Tibial artery (tissue), 4 donors: Measurements from ENCODE around the gene ZNF805.

Source experiments
- DNase-seq, 2 donors: peaks; one replicate each; pipeline ENCODE4 v3.0.0-alpha.2; 2019
- H3K27ac ChIP-seq, 2 donors: fragments of 200-600 bp; sonication (generic) in 1 of 2; 1 replicate in 1 of 2; 2 replicates in 1 of 2; pipeline ENCODE4 v1.5.1; 2018 to 2019; ENCODE audit warnings: mild to moderate bottlenecking in 1 of 2
- H3K27me3 ChIP-seq, 2 donors: fragments of 200-600 bp; sonication (generic) in 1 of 2; one replicate each; pipeline versions ENCODE4 v1.5.1 to v1.6.0; 2016 to 2019
- H3K36me3 ChIP-seq, 3 donors: fragments of 200-600 bp; sonication (generic) in 2 of 3; one replicate each; pipeline ENCODE4 v1.5.1; 2016 to 2019; ENCODE audit warnings: mild to moderate bottlenecking in 2 of 3
- H3K4me1 ChIP-seq, 4 donors: fragments of 200-600 bp; sonication (generic) in 2 of 4; 1 replicate in 3 of 4; 2 replicates in 1 of 4; pipeline ENCODE4 v1.5.1; 2016 to 2019
- H3K4me3 ChIP-seq, 2 donors: fragments of 200-600 bp; sonication (generic) in 1 of 2; 1 replicate in 1 of 2; 2 replicates in 1 of 2; pipeline ENCODE4 v1.5.1; 2018 to 2019; ENCODE audit warnings: mild to moderate bottlenecking in 2 of 2
- H3K9me3 ChIP-seq, 3 donors: fragments of 200-600 bp; sonication (generic) in 1 of 3; one replicate each; pipeline ENCODE4 v1.5.1; 2016 to 2019
- CTCF ChIP-seq, 2 experiments: fragments of 200-600 bp in 1 of 2; fragments of 450-650 bp in 1 of 2; IDR thresholded peaks; one replicate each; pipeline ENCODE4 v1.5.1; 2017 to 2019; ENCODE audit warnings: antibody characterized with exemption in 2 of 2, mild to moderate bottlenecking in 1 of 2, moderate library complexity in 1 of 2
- intact Hi-C: fragments of 100-400 bp; cut with DNase I; formaldehyde crosslinking; loops from one replicate; pipeline ENCODE4 v1.15.0; 2023; ENCODE audit warnings: low total_unique reads

The ZNF805 gene

GRCh38 chr19:57202160-57202559 lies 38.3 kb upstream of the ZNF805 start:
- H3K27me3 ChIP-seq: no peaks in the 10 kb centered on the region
- no peak for DNase-seq
- intact Hi-C loops: no loop called here
- H3K27ac ChIP-seq: no peak overlapping the region
- H3K4me1 ChIP-seq: no peaks in the 10 kb centered on the region
- H3K36me3 ChIP-seq: peaks cover 95 to 97% (median 97%) of the 10 kb centered on the region in 3 donors
- TF ChIP-seq CTCF (IDR thresholded peaks at IDR 0.05): no peak
- peaks cover 0 to 51% (median 30%) of the 10 kb centered on the region in 3 donors for H3K9me3 ChIP-seq
- H3K4me3 ChIP-seq: no peak overlapping the region

GRCh38 chr19:57210381-57210780 lies 30.1 kb upstream of the ZNF805 start:
- intact Hi-C loops: no loop called here
- Histone ChIP-seq H3K4me3 (no peak overlapping the region), H3K27ac (no peak overlapping the region), H3K27me3 (no peaks in the 10 kb centered on the region), H3K9me3 (peaks cover 2 to 86% (median 55%) of the 10 kb centered on the region in 3 donors), H3K4me1 (no peaks in the 10 kb centered on the region), H3K36me3 (peaks cover 89 to 97% (median 95%) of the 10 kb centered on the region in 3 donors)
- no peak for TF ChIP-seq CTCF (IDR thresholded peaks at IDR 0.05)
- no peak for DNase-seq

- TF ChIP-seq CTCF (IDR thresholded peaks at IDR 0.05): no peak
- H3K9me3 ChIP-seq: peaks cover 2 to 93% (median 48%) of the 10 kb centered on the region in 3 donors
- peaks cover 89 to 98% (median 97%) of the 10 kb centered on the region in 3 donors for H3K36me3 ChIP-seq
- no peak overlapping the region for H3K27ac ChIP-seq
- H3K4me3 ChIP-seq: no peak overlapping the region
- H3K27me3 ChIP-seq: no peaks in the 10 kb centered on the region
- DNase-seq: no peak
- no peaks in the 10 kb centered on the region for H3K4me1 ChIP-seq
- intact Hi-C loops: no loop called here
These were observed 28.3 kb upstream of the ZNF805 start for GRCh38 chr19:57212109-57212508.

- TF ChIP-seq CTCF (IDR thresholded peaks at IDR 0.05): no peak
- intact Hi-C loops: no loop called here
- Histone ChIP-seq H3K27ac (no peak overlapping the region), H3K4me3 (no peak overlapping the region), H3K36me3 (peaks cover 0 to 16% (median 3%) of the 10 kb centered on the region in 3 donors), H3K9me3 (peaks cover 0 to 16% (median 8%) of the 10 kb centered on the region in 3 donors), H3K27me3 (no peaks in the 10 kb centered on the region), H3K4me1 (no peaks in the 10 kb centered on the region)
- DNase-seq: no peak
These were observed 12.9 kb upstream of the ZNF805 start for GRCh38 chr19:57227502-57227901.

GRCh38 chr19:57231686-57232085 lies 8.7 kb upstream of the ZNF805 start:
- no peak for TF ChIP-seq CTCF (IDR thresholded peaks at IDR 0.05)
- intact Hi-C loops: no loop called here
- DNase-seq: no peak

GRCh38 chr19:57233207-57233606 lies 7.2 kb upstream of the ZNF805 start:
- Histone ChIP-seq H3K36me3 (peaks cover 0 to 4% (median 2%) of the 10 kb centered on the region in 3 donors), H3K9me3 (no peaks in the 10 kb centered on the region), H3K27ac (no peak overlapping the region), H3K4me3 (no peak overlapping the region), H3K27me3 (no peaks in the 10 kb centered on the region), H3K4me1 (no peaks in the 10 kb centered on the region)
- no peak for TF ChIP-seq CTCF (IDR thresholded peaks at IDR 0.05)
- no peak for DNase-seq
- intact Hi-C loops: no loop called here

More at GRCh38 chr19:57231686-57232085, 8.7 kb upstream of the ZNF805 start:
- H3K4me3 ChIP-seq: no peak overlapping the region
- peaks cover 0 to 7% (median 4%) of the 10 kb centered on the region in 3 donors for H3K36me3 ChIP-seq
- H3K9me3 ChIP-seq: no peaks in the 10 kb centered on the region
- H3K27ac ChIP-seq: no peak overlapping the region
- no peaks in the 10 kb centered on the region for H3K27me3 ChIP-seq
- no peaks in the 10 kb centered on the region for H3K4me1 ChIP-seq
